Trophoblast cell (in vitro differentiated cells and primary cell): Measurements from ENCODE around the gene ZPBP.

Source experiments
- DNase-seq, 2 donors: peaks; one replicate each; pipeline ENCODE4 v3.0.0-alpha.2; 2016
- H2AFZ ChIP-seq: 2 replicates; pipeline ENCODE4 v1.6.1; 2013; ENCODE audit warnings: low read length, moderate library complexity, mild to moderate bottlenecking; ENCODE audit not compliant: insufficient read depth, poor library complexity
- H2AK5ac ChIP-seq: 2 replicates; pipeline ENCODE4 v1.6.1; 2013; ENCODE audit warnings: mild to moderate bottlenecking, low read length
- H2BK120ac ChIP-seq: 2 replicates; pipeline ENCODE4 v1.6.1; 2013; ENCODE audit warnings: low read length, mild to moderate bottlenecking, moderate library complexity; ENCODE audit not compliant: insufficient read depth, poor library complexity
- H2BK12ac ChIP-seq: 2 replicates; pipeline ENCODE4 v1.6.1; 2013; ENCODE audit warnings: mild to moderate bottlenecking, low read length, moderate library complexity
- H2BK5ac ChIP-seq: 2 replicates; pipeline ENCODE4 v1.6.1; 2013; ENCODE audit warnings: low read length, low read depth, moderate library complexity, mild to moderate bottlenecking; ENCODE audit not compliant: poor library complexity
- H3K14ac ChIP-seq: 2 replicates; pipeline ENCODE4 v1.6.1; 2013; ENCODE audit warnings: mild to moderate bottlenecking, low read length
- H3K18ac ChIP-seq: 2 replicates; pipeline ENCODE4 v1.6.1; 2013; ENCODE audit warnings: mild to moderate bottlenecking, low read length
- H3K23ac ChIP-seq: 2 replicates; pipeline ENCODE4 v1.6.1; 2013; ENCODE audit warnings: low read length
- H3K27ac ChIP-seq: 2 replicates; pipeline ENCODE4 v1.5.1; 2013; ENCODE audit warnings: low read depth, mild to moderate bottlenecking, inconsistent platforms, low read length, moderate library complexity
- H3K27me3 ChIP-seq: 2 replicates; pipeline ENCODE4 v1.6.1; 2013; ENCODE audit warnings: inconsistent platforms, mild to moderate bottlenecking, low read length, moderate library complexity; ENCODE audit not compliant: insufficient read depth
- H3K36me3 ChIP-seq, 2 experiments: 1 replicate in 1 of 2; 2 replicates in 1 of 2; pipeline ENCODE4 v1.6.1; 2013; ENCODE audit warnings: low read length in 2 of 2, mild to moderate bottlenecking in 2 of 2, moderate library complexity in 1 of 2; ENCODE audit not compliant: insufficient read depth in 2 of 2, control insufficient read depth in 1 of 2
- H3K4ac ChIP-seq: 2 replicates; pipeline ENCODE4 v1.6.1; 2013; ENCODE audit warnings: low read depth, mild to moderate bottlenecking, low read length, moderate library complexity
- H3K4me1 ChIP-seq, 2 experiments: 1 replicate in 1 of 2; 2 replicates in 1 of 2; pipeline ENCODE4 v1.6.1; 2013; ENCODE audit warnings: low read length in 2 of 2, mild to moderate bottlenecking in 2 of 2, moderate library complexity in 1 of 2; ENCODE audit not compliant: insufficient read depth in 2 of 2, control insufficient read depth in 1 of 2
- H3K4me2 ChIP-seq: 2 replicates; pipeline ENCODE4 v1.6.1; 2013; ENCODE audit warnings: inconsistent platforms, mild to moderate bottlenecking, low read length, moderate library complexity
- H3K4me3 ChIP-seq: 2 replicates; pipeline ENCODE4 v1.5.1; 2013; ENCODE audit warnings: mild to moderate bottlenecking, low read depth, low read length, inconsistent platforms
- H3K79me1 ChIP-seq: one replicate; pipeline ENCODE4 v1.6.1; 2013; ENCODE audit warnings: low read length
- H3K79me2 ChIP-seq: 2 replicates; pipeline ENCODE4 v1.6.1; 2013; ENCODE audit warnings: low read length, mild to moderate bottlenecking; ENCODE audit not compliant: control insufficient read depth, insufficient read depth, poor library complexity
- H3K9ac ChIP-seq: 2 replicates; pipeline ENCODE4 v1.6.1; 2013; ENCODE audit warnings: mild to moderate bottlenecking, low read length
- H3K9me3 ChIP-seq: 2 replicates; pipeline ENCODE4 v1.6.1; 2013; ENCODE audit warnings: low read depth, mild to moderate bottlenecking, control low read depth, inconsistent platforms, low read length; ENCODE audit not compliant: insufficient read depth
- H4K12ac ChIP-seq: 2 replicates; pipeline ENCODE4 v1.6.1; 2013; ENCODE audit warnings: low read depth, mild to moderate bottlenecking, low read length, moderate library complexity
- H4K8ac ChIP-seq: 2 replicates; pipeline ENCODE4 v1.6.1; 2013; ENCODE audit warnings: low read depth, mild to moderate bottlenecking, low read length, moderate library complexity
- H4K91ac ChIP-seq: one replicate; pipeline ENCODE4 v1.6.1; 2013; ENCODE audit warnings: low read depth, mild to moderate bottlenecking, low read length, moderate library complexity
- WGBS: extraction: QIAGEN DNeasy Blood & Tissue Kit; methylation state at CpG from one replicate; pipeline ENCODE4 v1.1.7; 2013; ENCODE audit warnings: missing lambda C conversion rate; ENCODE audit not compliant: insufficient read length, insufficient coverage; ENCODE audit errors: extremely low coverage; 5-methylcytosine and 5-hydroxymethylcytosine counted together

Gene ZPBP

GRCh38 chr7:49928787-49929186 lies 164.3 kb downstream of the ZPBP start:
- H3K27ac ChIP-seq: no peak overlapping the region
- H4K8ac ChIP-seq: no peak overlapping the region
- no peak overlapping the region for H3K9ac ChIP-seq
- WGBS: no CpG with 5 or more reads among the region's 2 CpGs
- no peak overlapping the region for H3K4me3 ChIP-seq
- no peaks in the 10 kb centered on the region for H3K4me1 ChIP-seq
- H3K4ac ChIP-seq: no peak overlapping the region
- no peaks in the 10 kb centered on the region for H3K27me3 ChIP-seq
- peaks cover 8% of the 10 kb centered on the region for H3K9me3 ChIP-seq
- H2BK12ac ChIP-seq: no peak overlapping the region
- H3K36me3 ChIP-seq: no peaks in the 10 kb centered on the region
- H2BK5ac ChIP-seq: no peak overlapping the region
- no peak overlapping the region for H3K4me2 ChIP-seq
- no peaks in the 10 kb centered on the region for H3K79me2 ChIP-seq
- H2AFZ ChIP-seq: no peak overlapping the region
- H3K23ac ChIP-seq: no peak overlapping the region
- H4K12ac ChIP-seq: no peak overlapping the region
- no peak overlapping the region for H2BK120ac ChIP-seq
- no peak overlapping the region for H4K91ac ChIP-seq
- no peaks in the 10 kb centered on the region for H3K79me1 ChIP-seq
- no peak overlapping the region for H3K18ac ChIP-seq
- no peak overlapping the region for H3K14ac ChIP-seq
- DNase-seq: no peak
- H2AK5ac ChIP-seq: no peak overlapping the region

- Histone ChIP-seq H3K18ac (no peak overlapping the region), H3K27ac (no peak overlapping the region), H2BK5ac (no peak overlapping the region), H3K27me3 (no peaks in the 10 kb centered on the region), H3K4me1 (no peaks in the 10 kb centered on the region), H3K9me3 (peaks cover 8% of the 10 kb centered on the region), H3K36me3 (no peaks in the 10 kb centered on the region), H3K23ac (no peak overlapping the region), H2AFZ (no peak overlapping the region), H3K9ac (no peak overlapping the region), H3K4me2 (no peak overlapping the region), H2BK12ac (no peak overlapping the region), H4K91ac (no peak overlapping the region), H2BK120ac (no peak overlapping the region), H3K14ac (no peak overlapping the region), H4K12ac (no peak overlapping the region), H3K4me3 (no peak overlapping the region), H3K4ac (no peak overlapping the region), H3K79me1 (no peaks in the 10 kb centered on the region), H3K79me2 (no peaks in the 10 kb centered on the region), H4K8ac (no peak overlapping the region), H2AK5ac (no peak overlapping the region)
- no peak for DNase-seq
- WGBS: no CpG with 5 or more reads among the region's 5 CpGs
These were observed 165.4 kb downstream of the ZPBP start for GRCh38 chr7:49927631-49928030.

GRCh38 chr7:49926720-49927119 lies 166.3 kb downstream of the ZPBP start:
- Histone ChIP-seq H3K9ac (no peak overlapping the region), H4K8ac (no peak overlapping the region), H3K4me2 (no peak overlapping the region), H4K12ac (no peak overlapping the region), H4K91ac (no peak overlapping the region), H3K79me1 (no peaks in the 10 kb centered on the region), H3K27me3 (no peaks in the 10 kb centered on the region), H3K18ac (no peak overlapping the region), H3K23ac (no peak overlapping the region), H3K14ac (no peak overlapping the region), H3K79me2 (no peaks in the 10 kb centered on the region), H2BK120ac (no peak overlapping the region), H3K9me3 (peaks cover 3% of the 10 kb centered on the region), H3K36me3 (no peaks in the 10 kb centered on the region), H2AFZ (no peak overlapping the region), H3K4me3 (no peak overlapping the region), H3K4me1 (no peaks in the 10 kb centered on the region), H3K27ac (no peak overlapping the region), H2BK5ac (no peak overlapping the region), H2BK12ac (no peak overlapping the region), H2AK5ac (no peak overlapping the region), H3K4ac (no peak overlapping the region)
- no peak for DNase-seq
- WGBS: no CpG with 5 or more reads among the region's 6 CpGs

GRCh38 chr7:49911909-49912308 lies 181.1 kb downstream of the ZPBP start:
- Histone ChIP-seq H3K18ac (no peak overlapping the region), H3K4me2 (no peak overlapping the region), H3K27ac (no peak overlapping the region), H2BK12ac (no peak overlapping the region), H3K79me2 (no peaks in the 10 kb centered on the region), H4K8ac (no peak overlapping the region), H3K4me1 (no peaks in the 10 kb centered on the region), H2BK5ac (no peak overlapping the region), H3K9ac (no peak overlapping the region), H3K23ac (no peak overlapping the region), H2AFZ (no peak overlapping the region), H3K14ac (no peak overlapping the region), H2AK5ac (no peak overlapping the region), H3K27me3 (no peaks in the 10 kb centered on the region), H3K4me3 (no peak overlapping the region), H3K4ac (no peak overlapping the region), H3K36me3 (no peaks in the 10 kb centered on the region), H3K79me1 (no peaks in the 10 kb centered on the region), H4K91ac (no peak overlapping the region), H2BK120ac (no peak overlapping the region), H3K9me3 (no peaks in the 10 kb centered on the region), H4K12ac (no peak overlapping the region)
- WGBS: no CpG with 5 or more reads among the region's 8 CpGs
- no peak for DNase-seq
